Stimulated activated CD4-positive, alpha-beta T cell treated with anti-CD3 and anti-CD28 coated beads, TNF-alpha, amount 100 ng/mL, for 48 hours (primary cell): ENCODE results near the gene EFNA1.

Experiments used
- DNase-seq, 3 donors: peaks; one replicate each; pipeline ENCODE4 v3.0.0-alpha.2; 2020; ENCODE audit warnings: low read depth in 3 of 3

The EFNA1 gene

DNA sequence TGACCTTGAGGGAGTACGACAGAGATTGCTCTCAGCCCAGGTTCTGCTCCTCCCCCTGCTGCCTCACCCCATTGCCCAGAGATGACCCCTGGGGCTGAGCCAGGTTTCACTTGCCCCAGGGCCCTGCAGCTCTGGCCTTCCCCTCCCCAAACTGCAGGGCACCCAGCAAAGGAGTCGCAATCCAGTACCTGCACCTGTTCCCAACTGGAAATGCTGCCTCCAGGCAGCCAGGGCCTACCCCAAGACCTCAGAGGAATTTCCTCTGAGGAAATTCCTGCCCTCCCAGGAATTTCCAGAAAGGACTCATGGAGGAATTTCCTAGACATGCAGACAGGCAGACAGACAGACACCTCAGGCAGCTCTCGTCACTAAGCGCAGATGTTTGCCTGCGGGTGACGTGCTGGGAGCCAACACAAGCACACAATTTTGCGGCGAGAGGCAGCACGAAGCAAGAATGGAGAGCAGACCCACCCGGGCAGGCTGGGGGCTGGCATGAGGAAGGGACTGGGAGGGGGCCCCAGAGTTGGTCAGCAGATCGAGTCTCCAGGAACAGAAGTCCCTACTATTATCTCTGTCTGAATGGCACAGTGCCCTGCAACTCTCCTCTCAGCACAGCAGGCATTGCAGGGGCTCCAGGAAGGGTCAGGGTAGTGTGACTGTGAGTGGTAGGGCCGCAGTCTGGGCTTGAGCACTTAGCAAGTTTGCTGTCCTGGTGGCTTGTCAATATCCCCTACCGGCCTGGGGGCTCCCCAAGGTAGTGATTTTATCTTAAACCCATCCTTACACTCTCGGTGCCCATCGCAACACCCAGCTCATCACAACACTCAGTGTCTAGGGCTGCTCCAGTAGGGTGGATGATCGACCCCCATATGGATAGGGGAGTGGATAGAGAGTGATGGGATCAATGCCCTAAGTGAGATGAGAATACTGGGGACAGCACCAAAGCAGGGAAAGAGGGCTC is 2.9 kb upstream of the EFNA1 start:
- DNase-seq = no peak

GRCh38 chr1:155125511-155125945 is 2.1 kb upstream of the EFNA1 start:
- DNase-seq = no peak

GRCh38 chr1:155125946-155126555 is 1.6 kb upstream of the EFNA1 start:
- no peak for DNase-seq

DNA sequence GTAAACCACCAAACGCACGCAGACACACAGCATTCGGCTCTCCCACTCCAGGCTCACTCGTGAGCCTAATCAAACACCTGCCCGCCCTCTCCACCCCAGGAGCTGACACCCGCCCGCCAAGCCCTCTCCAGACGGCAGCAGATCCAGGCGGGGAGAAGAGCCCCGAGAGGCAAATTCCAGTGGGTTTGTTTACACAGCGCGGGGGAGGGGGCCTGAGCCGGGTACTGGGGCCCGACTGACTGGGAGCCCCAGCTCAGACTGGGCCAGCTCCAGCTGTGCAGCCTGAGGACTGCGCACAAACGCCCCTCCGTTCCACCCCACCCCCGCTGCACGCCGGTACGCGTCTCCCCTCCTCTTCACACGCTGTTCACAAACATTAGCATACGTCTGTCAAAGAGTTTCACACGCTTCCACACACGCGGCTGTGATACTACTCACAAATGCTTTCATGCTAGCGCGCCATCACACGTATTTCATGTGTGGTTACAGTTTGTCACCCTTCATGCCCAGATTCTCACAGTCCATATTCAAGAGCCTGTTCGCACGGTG is 1.0 kb upstream of the EFNA1 start:
- peak in 1 of 3 donors; percentile 19 for DNase-seq

GRCh38 chr1:155127967-155128754 is 485 bp downstream of the EFNA1 start:
- no peak for DNase-seq

DNA sequence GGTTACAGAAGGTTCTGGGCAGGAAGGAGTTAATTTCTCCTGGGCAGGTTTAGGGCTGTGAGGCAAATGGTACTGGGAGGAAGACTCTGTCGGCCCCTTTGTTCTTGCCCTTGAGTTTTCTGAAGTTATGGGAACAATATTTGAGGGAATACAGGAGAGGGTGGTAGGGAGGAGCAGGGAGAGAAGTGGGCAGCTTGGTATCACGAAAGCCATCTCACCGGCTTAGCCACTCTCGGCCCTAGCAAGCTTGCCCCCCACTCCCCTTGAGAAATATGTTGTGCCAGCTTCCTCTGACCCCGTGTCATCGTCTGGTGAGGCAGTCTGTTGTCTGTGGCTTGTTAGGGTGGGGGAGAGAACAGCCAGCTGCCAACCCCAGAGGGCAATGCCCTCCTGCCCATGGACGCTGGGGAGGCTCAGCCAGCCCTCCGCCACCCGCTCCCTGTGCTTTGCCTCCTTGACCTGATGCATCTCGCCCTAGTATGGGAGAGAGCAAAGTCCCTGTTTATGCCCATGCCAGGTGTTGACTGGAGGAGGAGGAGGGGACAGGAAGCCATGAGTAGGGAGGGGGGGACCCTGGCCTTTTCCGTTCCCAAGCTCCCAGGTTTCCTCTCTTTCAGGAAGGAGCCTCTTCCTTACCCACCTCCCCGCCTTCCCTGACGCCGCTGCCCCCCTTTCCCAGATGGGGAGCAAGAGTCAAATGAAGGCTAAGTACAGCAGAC is 1.2 kb downstream of the EFNA1 start:
- DNase-seq = no peak

DNA sequence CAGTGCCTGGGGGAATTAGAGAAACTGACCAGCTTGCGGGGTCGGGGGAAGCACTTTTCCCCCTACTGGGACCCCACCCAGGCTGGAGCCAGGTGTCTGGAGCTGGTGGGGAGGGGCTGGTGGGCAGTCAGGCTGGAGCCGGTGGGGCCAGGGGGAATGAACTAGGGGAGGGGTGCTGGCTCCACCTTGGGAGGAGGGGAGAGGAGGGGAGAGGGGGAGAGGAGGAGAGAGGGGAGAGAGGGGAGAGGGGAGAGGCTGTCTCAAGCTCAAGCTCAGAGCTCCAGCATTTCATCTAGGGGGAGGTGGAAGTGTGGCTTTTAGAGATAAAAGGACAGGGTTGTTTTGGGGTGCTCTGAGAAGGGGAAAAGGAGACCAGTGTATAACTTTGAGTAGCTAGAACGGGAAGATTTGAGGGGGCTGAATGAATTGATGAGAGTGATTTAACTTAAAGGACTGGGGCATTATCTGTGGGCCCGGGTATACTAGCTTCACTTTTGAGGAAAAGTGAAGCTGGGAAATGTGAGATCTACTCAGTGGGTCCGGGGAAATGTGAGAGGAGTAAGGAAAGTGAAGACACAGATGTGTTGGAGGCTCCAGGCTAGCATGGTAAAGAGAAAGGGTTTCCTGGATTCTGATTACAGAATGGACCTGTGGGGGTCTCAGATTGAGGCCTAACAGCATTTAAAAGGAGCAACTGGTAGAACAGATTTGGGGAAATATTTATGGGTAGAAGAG is 2.8 kb downstream of the EFNA1 start:
- no peak for DNase-seq

DNA sequence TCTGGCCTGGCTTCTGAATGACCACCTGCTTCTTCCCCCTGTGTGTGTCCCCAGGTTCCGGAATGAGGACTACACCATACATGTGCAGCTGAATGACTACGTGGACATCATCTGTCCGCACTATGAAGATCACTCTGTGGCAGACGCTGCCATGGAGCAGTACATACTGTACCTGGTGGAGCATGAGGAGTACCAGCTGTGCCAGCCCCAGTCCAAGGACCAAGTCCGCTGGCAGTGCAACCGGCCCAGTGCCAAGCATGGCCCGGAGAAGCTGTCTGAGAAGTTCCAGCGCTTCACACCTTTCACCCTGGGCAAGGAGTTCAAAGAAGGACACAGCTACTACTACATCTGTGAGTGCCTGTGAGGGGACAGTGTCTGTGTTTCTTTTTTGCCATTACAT is 3.6 kb downstream of the EFNA1 start:
- no peak for DNase-seq

- DNase-seq = no peak
Measured at GRCh38 chr1:155131856-155132255, 4.2 kb downstream of the EFNA1 start.

GRCh38 chr1:155133799-155134281 is 6.2 kb downstream of the EFNA1 start:
- no peak for DNase-seq

GRCh38 chr1:155134322-155134721 is 6.6 kb downstream of the EFNA1 start:
- no peak for DNase-seq

- DNase-seq = peak; percentile 68 to 78 (median 75)
Measured at GRCh38 chr1:155134880-155135414, 7.3 kb downstream of the EFNA1 start.

- DNase-seq = peak; percentile 89 to 92 (median 90)
Measured at GRCh38 chr1:155135415-155136028, 7.8 kb downstream of the EFNA1 start, which contains the start of gene SLC50A1. TSS of gene SLC50A1 (plus strand) at chr1:155135852. CDS start at chr1:155135912, 60 bp downstream.

DNA sequence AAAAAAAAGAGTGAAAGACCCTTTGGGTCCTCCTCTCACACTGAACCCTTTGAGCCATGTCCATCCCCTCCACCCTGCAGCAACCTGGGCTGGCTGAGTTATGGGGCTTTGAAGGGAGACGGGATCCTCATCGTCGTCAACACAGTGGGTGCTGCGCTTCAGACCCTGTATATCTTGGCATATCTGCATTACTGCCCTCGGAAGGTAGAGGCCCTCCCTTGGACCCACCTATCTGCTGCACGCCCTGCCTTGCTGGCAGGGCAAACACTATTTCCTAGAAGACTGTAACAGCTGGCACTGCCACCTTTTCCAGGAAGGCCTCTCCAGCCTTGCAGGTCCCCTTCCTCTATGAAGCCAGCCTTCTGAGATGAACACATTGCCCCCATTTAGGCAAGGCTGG is 9.1 kb downstream of the EFNA1 start:
- DNase-seq = no peak

GRCh38 chr1:155137154-155137949 is 9.7 kb downstream of the EFNA1 start:
- no peak for DNase-seq

- peak; percentile 78 to 90 (median 84) for DNase-seq
Measured at GRCh38 chr1:155139895-155140629, 12.4 kb downstream of the EFNA1 start, which contains the start of gene DPM3. TSS of gene DPM3 (minus strand) at chr1:155140531. CDS start at chr1:155140240, 291 bp downstream.

GRCh38 chr1:155140630-155140953 is 12.9 kb downstream of the EFNA1 start:
- no peak for DNase-seq

- no peak for DNase-seq
Measured at GRCh38 chr1:155141749-155142148, 14.1 kb downstream of the EFNA1 start.
